Suprapubic skin (tissue), 4 donors: ENCODE data around the gene CCDC191.

Experiments used
- EP300 ChIP-seq: sonication (generic); formaldehyde crosslinking; IDR thresholded peaks from one replicate; pipeline ENCODE4 v1.6.1; 2017; ENCODE audit warnings: antibody characterized with exemption
- POLR2A ChIP-seq, 2 donors: fragments of 450-650 bp; IDR thresholded peaks; one replicate each; pipeline ENCODE4 v1.6.1; 2017; ENCODE audit warnings: antibody characterized with exemption in 2 of 2, mild to moderate bottlenecking in 2 of 2, moderate library complexity in 2 of 2
- POLR2AphosphoS5 ChIP-seq, 3 donors: sonication (generic); formaldehyde crosslinking; IDR thresholded peaks; one replicate each; pipeline ENCODE4 v1.6.1; 2017; ENCODE audit warnings: antibody characterized with exemption in 3 of 3
- TF ChIP-seq, protein P1 (sequence below), 2 donors: fragments of 200-600 bp in 1 of 2; fragments of 450-650 bp in 1 of 2; sonication (generic) in 1 of 2; IDR thresholded peaks; one replicate each; pipeline ENCODE4 v1.5.1; 2016 to 2019; ENCODE audit warnings: antibody characterized with exemption in 2 of 2, mild to moderate bottlenecking in 1 of 2, moderate library complexity in 1 of 2

DNA sequence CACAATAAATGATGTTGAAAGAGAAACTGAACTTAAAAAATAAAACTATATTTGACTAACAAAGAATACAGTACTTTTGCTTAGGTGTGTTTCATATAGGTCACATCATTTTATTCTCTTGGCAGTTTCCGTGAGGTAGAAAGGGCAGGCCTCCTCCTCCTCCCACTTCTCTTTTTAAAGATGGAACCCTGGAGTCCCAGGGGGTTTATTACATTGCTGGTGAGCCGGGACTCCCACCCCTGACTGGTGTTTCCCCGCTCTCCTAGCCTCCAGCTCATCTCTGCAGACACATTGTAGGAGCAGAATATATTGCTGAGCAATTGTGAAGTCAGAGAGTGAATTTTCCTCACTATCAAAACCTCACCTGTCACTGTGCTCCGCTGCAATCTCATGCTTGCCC lies 78.5 kb downstream of the CCDC191 start:
- TF ChIP-seq, protein P1, sequence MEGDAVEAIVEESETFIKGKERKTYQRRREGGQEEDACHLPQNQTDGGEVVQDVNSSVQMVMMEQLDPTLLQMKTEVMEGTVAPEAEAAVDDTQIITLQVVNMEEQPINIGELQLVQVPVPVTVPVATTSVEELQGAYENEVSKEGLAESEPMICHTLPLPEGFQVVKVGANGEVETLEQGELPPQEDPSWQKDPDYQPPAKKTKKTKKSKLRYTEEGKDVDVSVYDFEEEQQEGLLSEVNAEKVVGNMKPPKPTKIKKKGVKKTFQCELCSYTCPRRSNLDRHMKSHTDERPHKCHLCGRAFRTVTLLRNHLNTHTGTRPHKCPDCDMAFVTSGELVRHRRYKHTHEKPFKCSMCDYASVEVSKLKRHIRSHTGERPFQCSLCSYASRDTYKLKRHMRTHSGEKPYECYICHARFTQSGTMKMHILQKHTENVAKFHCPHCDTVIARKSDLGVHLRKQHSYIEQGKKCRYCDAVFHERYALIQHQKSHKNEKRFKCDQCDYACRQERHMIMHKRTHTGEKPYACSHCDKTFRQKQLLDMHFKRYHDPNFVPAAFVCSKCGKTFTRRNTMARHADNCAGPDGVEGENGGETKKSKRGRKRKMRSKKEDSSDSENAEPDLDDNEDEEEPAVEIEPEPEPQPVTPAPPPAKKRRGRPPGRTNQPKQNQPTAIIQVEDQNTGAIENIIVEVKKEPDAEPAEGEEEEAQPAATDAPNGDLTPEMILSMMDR (IDR thresholded peaks at IDR 0.05), result no peak
- TF ChIP-seq POLR2AphosphoS5 (IDR thresholded peaks at IDR 0.05) (no peak), EP300 (no peak), POLR2A (IDR thresholded peaks at IDR 0.05) (no peak)
